Heart right ventricle (tissue), 16 donors: ENCODE data around the gene BLOC1S3. TPM values are rescaled to one million over a fixed set of nuclear protein-coding genes. Genes with fewer than 3 reads are reported as not detected.
A peak's percentile ranks its signal among the peaks of the same experiment; 100 is the strongest.

ENCODE experiments used
- ATAC-seq, 8 donors: fragments of 200-7000 bp; cut with Tn5 transposase; one replicate each; pipeline ENCODE4 v1.9.1; 2020; ENCODE audit warnings: mild to moderate bottlenecking in 8 of 8, moderate library complexity in 8 of 8, moderate number of reproducible peaks in 1 of 8
- DNase-seq, 2 donors: peaks; one replicate each; pipeline ENCODE4 v3.0.0-alpha.2; 2020
- H3K27ac ChIP-seq, 10 donors: fragments of 200-600 bp; sonication (generic) in 2 of 10; one replicate each; pipeline versions ENCODE4 v1.5.0 to v1.8.0; 2020 to 2022; ENCODE audit warnings: mild to moderate bottlenecking in 3 of 10
- H3K27me3 ChIP-seq, 7 donors: fragments of 200-600 bp; one replicate each; pipeline ENCODE4 v1.8.0; 2021 to 2022; ENCODE audit warnings: mild to moderate bottlenecking in 2 of 7
- H3K36me3 ChIP-seq, 9 donors: fragments of 200-600 bp; sonication (generic) in 1 of 9; one replicate each; pipeline versions ENCODE4 v1.5.0 to v1.8.0; 2020 to 2022; ENCODE audit warnings: mild to moderate bottlenecking in 2 of 9
- H3K4me1 ChIP-seq, 9 donors: fragments of 200-600 bp; sonication (generic) in 1 of 9; one replicate each; pipeline versions ENCODE4 v1.5.0 to v1.8.0; 2020 to 2022; ENCODE audit warnings: mild to moderate bottlenecking in 4 of 9
- H3K4me3 ChIP-seq, 10 donors: fragments of 200-600 bp; sonication (generic) in 2 of 10; one replicate each; pipeline versions ENCODE4 v1.5.0 to v1.8.0; 2020 to 2022; ENCODE audit warnings: mild to moderate bottlenecking in 7 of 10, moderate library complexity in 2 of 10
- H3K9me3 ChIP-seq, 11 donors: fragments of 200-600 bp in 10 of 11; sonication (generic) in 2 of 11; one replicate each; pipeline versions ENCODE4 v1.5.0 to v1.8.0; 2013 to 2022; ENCODE audit warnings: mild to moderate bottlenecking in 2 of 11, control low read depth in 1 of 11, moderate library complexity in 1 of 11
- WGBS, 2 donors: extraction: QIAGEN DNeasy Blood & Tissue Kit; methylation state at CpG; one replicate each; pipeline ENCODE4 v1.1.7; 2013; ENCODE audit warnings: inconsistent platforms in 1 of 2; 5-methylcytosine and 5-hydroxymethylcytosine counted together
- intact Hi-C, 10 donors: fragments of 100-400 bp; cut with DNase I; formaldehyde crosslinking; loops; one replicate each; pipeline versions ENCODE4 v1.11.1 to v1.14.2; 2022
- polyA plus RNA-seq, 2 donors: library from polyadenylated mRNA; stranded (reverse); fragments of 200-250 nt; gene quantifications; one replicate each; pipeline ENCODE4 v1.2.3, GENCODE V29; 2013
- total RNA-seq, 10 donors: library from RNA; stranded (reverse); fragmentation: NEBNext Ultra II Directional in 3 of 10; extraction: Animal tissue kit (Norgen Biotek cat#: 25700) in 3 of 10; gene quantifications; one replicate each; pipeline versions ENCODE4 v1.2.1 to v1.2.4, GENCODE V29; 2021 to 2023
- TF ChIP-seq, protein P1 (sequence below), 9 donors: fragments of 200-600 bp; sonication (generic) in 2 of 9; IDR thresholded peaks; one replicate each; pipeline versions ENCODE4 v1.5.0 to v1.8.0; 2021 to 2022; ENCODE audit warnings: antibody characterized with exemption in 9 of 9, mild to moderate bottlenecking in 5 of 9, moderate library complexity in 1 of 9
- donor health status: Arrhythmogenic right ventricular cardiomyopathy.
- donor health status: ischemic (EF 13 %, LVEDD 7.1; RV severe dilation, severe dysfunction).
- donor health status: healthy with polysubstance abuse.
- donor health status: DM: no; HTN: yes; CAD: no.
- donor health status: DM: no; HTN: no; CAD: no.
- donor health status: ischemic (EF 25% LVEDD 6.9; RV normal size, moderate dysfunction).
- donor health status: ischemic (EF 25% LVEDD 5.7; RV mildly dilated, moderate dysfunction).
- donor health status: healthy.
- donor health status: DM: yes; HTN: yes; CAD: no.
- donor health status: Ischemic cardiomyopathy.
- donor health status: ischemic (EF 35%, LVEDD 5.7; RV mildly dilated, moderate dysfunction).
- donor health status: nonischemic (EF 11% LVEDD 7.7; RV severe dilation, severe dysfunction).
- donor health status: DM: yes; HTN: yes; CAD: no.
- donor health status: PGD.
- donor health status: ischemic (EF 29% LVEDD 5.4; RV normal size, mild dysfunction).
- donor health status: nonischemic (EF 23%, LVEDD 6.1; RV moderate dilation, normal function).

Gene BLOC1S3
- total and polyA plus RNA-seq, 12 donors = 2.2 to 8.6 (median 4.8) TPM

DNA sequence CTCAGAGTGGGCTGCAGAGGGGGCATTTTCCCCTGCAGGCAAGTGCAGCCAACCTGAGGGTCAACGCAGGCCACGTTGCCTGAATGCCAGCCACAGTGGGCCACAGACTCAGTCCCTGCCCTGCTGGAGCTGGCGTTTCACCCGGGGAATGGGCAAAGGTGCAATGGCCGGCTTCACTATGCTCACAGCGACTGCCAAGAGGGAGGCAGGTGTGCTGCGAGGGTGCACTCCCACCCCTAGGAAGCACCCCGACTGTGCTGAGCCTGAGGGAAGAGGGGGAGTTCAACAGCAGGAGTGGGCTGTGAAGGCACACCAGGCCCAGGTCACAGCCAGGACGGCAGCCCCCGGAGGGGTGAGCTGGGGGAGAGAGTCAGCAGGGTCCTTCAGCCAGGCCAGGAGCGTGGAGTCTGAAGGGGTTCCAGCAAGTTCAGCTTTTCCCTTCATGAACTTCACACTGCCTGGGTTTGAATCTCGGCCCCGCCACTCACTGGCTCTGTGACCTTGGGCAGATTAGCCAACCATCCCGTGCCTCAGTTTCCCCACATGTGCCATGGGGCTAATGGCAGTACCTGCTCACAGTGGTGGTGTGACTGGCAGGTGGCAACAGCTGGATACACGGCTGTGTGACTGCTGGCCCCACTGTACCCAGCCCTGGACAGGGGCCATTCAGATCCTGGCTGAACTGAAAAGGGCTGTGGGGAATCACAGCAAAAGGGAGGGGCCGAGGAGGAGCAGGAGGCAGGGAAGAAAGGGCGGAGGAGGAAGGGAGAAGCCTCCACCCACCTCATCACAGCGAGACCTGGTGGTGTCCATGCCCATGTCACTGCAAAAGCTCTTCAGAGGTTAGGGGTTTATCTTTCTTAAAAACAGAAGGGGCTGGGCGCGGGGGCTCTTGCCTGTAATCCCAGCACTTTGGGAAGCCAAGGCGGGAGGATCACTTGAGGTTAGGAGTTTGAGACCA is 8.2 kb upstream of the BLOC1S3 start:
- Histone ChIP-seq H3K27me3 (no peaks in the 10 kb centered on the region), H3K4me1 (peaks cover 0 to 46% (median 21%) of the 10 kb centered on the region in 9 donors), H3K9me3 (no peaks in the 10 kb centered on the region), H3K36me3 (no peaks in the 10 kb centered on the region), H3K27ac (peak overlapping the region in 7 of 10 donors; percentile 11 to 74 (median 35)), H3K4me3 (no peak overlapping the region)
- ATAC-seq = no peak
- intact Hi-C loops = loop anchor here in 1 of 10 donors (10.0 kb wide), 1 partner anchor 276 kb away; the partner anchor contains the start of gene TOMM40
- TF ChIP-seq, protein P1, sequence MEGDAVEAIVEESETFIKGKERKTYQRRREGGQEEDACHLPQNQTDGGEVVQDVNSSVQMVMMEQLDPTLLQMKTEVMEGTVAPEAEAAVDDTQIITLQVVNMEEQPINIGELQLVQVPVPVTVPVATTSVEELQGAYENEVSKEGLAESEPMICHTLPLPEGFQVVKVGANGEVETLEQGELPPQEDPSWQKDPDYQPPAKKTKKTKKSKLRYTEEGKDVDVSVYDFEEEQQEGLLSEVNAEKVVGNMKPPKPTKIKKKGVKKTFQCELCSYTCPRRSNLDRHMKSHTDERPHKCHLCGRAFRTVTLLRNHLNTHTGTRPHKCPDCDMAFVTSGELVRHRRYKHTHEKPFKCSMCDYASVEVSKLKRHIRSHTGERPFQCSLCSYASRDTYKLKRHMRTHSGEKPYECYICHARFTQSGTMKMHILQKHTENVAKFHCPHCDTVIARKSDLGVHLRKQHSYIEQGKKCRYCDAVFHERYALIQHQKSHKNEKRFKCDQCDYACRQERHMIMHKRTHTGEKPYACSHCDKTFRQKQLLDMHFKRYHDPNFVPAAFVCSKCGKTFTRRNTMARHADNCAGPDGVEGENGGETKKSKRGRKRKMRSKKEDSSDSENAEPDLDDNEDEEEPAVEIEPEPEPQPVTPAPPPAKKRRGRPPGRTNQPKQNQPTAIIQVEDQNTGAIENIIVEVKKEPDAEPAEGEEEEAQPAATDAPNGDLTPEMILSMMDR (IDR thresholded peaks at IDR 0.05) = no peak
- WGBS, 2 donors = 79 to 81% methylated on average over 21 of the region's 21 CpGs
- DNase-seq = no peak

DNA sequence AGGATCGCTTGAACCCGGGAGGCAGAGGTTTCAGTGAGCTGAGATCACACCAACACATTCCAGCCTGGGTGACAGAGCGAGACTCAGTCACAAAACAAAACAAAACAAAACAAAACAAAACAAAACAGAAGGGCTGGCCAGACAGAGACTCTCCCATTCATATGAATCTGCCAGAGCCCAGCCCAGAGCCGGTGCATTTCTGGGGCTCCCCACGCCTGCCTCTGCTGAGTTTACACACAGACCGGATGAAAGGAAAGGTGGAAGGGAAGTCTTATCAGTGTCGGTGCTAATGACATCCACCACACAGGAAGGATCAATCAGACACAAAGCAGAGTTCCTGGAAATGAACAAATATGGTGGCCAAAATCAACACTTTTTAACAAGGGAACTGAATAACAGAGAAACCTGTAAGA is 7.4 kb upstream of the BLOC1S3 start:
- intact Hi-C loops = loop anchor here in 1 of 10 donors (10.0 kb wide), 1 partner anchor 276 kb away; the partner anchor contains the start of gene TOMM40
- H3K27me3 ChIP-seq = no peaks in the 10 kb centered on the region
- H3K9me3 ChIP-seq = no peaks in the 10 kb centered on the region
- peak overlapping the region; percentile 11 to 74 (median 50) for H3K27ac ChIP-seq
- ATAC-seq (peak in 7 of 8 donors; percentile 44 to 79 (median 59)), DNase-seq (peak in 1 of 2 donors; percentile 28)
- H3K4me1 ChIP-seq = peaks cover 0 to 46% (median 19%) of the 10 kb centered on the region in 9 donors
- H3K4me3 ChIP-seq = no peak overlapping the region
- TF ChIP-seq, protein P1 (IDR thresholded peaks at IDR 0.05) = no peak
- H3K36me3 ChIP-seq = no peaks in the 10 kb centered on the region
- WGBS, 2 donors = 41 to 54% methylated on average over 7 of the region's 7 CpGs

DNA sequence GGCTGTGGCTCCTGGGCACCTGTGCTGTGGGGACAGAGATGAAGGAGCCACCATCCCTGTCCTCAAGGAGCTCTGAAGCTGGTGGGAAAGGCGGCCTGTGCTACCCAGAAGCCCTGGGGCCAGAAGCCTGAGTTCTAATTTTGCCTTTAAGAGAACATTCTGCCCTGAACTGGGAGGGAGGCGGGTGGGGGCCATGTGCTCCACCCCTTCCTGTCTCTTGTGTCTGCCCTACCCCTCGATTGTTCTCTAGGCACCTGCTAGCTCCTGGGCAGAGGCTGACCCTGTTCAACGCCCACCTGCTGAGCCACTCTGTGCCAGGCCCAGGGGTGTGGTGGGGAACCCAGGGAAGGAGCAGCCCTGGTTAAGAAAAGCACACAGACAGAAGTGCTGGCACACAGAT is 6.4 kb upstream of the BLOC1S3 start:
- peak overlapping the region; percentile 10 to 78 (median 48) for H3K27ac ChIP-seq
- no peak overlapping the region for H3K4me3 ChIP-seq
- TF ChIP-seq, protein P1 (IDR thresholded peaks at IDR 0.05) = no peak
- peaks cover 0 to 46% (median 13%) of the 10 kb centered on the region in 9 donors for H3K4me1 ChIP-seq
- no peaks in the 10 kb centered on the region for H3K36me3 ChIP-seq
- DNase-seq = no peak
- H3K27me3 ChIP-seq = no peaks in the 10 kb centered on the region
- H3K9me3 ChIP-seq = no peaks in the 10 kb centered on the region
- intact Hi-C loops = loop anchor here in 1 of 10 donors (10.0 kb wide), 1 partner anchor 277 kb away; the partner anchor contains the start of gene TOMM40
- 60 to 63% methylated on average over 4 of the region's 4 CpGs for WGBS, 2 donors
- peak in 6 of 8 donors; percentile 14 to 76 (median 44) for ATAC-seq

DNA sequence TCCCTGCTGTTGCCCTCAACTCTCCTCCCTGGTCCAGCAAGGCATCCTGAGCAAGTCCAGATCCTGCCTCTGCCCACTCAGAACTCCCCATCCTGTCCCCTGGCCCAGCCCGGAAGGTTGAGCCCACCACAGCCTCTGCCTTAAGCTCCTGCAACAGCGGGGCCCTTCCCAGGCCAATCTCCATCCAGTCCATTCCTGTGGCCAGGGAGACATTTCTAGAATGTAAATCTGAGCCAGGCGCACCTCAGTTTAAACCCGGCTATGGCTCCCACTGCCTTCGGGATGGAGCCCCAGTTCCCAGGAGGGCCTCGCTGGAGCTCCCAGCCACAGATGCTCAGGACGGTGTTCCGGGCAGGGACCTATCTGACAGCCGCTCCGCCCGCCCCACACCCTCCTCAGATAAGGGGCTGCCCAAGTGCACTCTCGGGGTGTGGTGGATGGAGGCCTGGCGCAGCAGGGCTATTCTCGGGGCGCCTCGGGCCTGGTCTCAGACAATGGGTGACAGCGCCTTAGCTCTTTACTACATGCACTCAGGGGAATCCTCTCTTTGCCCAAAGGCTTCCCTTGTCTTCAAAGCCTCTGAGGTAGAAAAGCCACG is 5.9 kb upstream of the BLOC1S3 start:
- intact Hi-C loops = loop anchor here in 1 of 10 donors (10.0 kb wide), 1 partner anchor 278 kb away; the partner anchor contains the start of gene TOMM40
- TF ChIP-seq, protein P1 (IDR thresholded peaks at IDR 0.05) = no peak
- WGBS, 2 donors = 83 to 85% methylated on average over 17 of the region's 18 CpGs
- H3K9me3 ChIP-seq = no peaks in the 10 kb centered on the region
- H3K27me3 ChIP-seq = no peaks in the 10 kb centered on the region
- DNase-seq (no peak), ATAC-seq (no peak)
- H3K36me3 ChIP-seq = no peaks in the 10 kb centered on the region
- no peak overlapping the region for H3K4me3 ChIP-seq
- H3K27ac ChIP-seq = peak overlapping the region; percentile 10 to 78 (median 48)
- H3K4me1 ChIP-seq = peaks cover 0 to 49% (median 15%) of the 10 kb centered on the region in 9 donors
